NOMO-1 (cell line): Measurements from ENCODE around the gene HDAC7.
"Not testable (repeated sequence)": the region's sequence is repeated elsewhere in the genome, so short reads cannot be mapped to it uniquely, and the experiment has no call there.

Experiments used
- DNase-seq, 2 experiments: peaks; one replicate each; lab custom pipeline; 2025; ENCODE audit not compliant: unreplicated experiment in 2 of 2; lab: John Stamatoyannopoulos, UW

HDAC7 gene

DNA sequence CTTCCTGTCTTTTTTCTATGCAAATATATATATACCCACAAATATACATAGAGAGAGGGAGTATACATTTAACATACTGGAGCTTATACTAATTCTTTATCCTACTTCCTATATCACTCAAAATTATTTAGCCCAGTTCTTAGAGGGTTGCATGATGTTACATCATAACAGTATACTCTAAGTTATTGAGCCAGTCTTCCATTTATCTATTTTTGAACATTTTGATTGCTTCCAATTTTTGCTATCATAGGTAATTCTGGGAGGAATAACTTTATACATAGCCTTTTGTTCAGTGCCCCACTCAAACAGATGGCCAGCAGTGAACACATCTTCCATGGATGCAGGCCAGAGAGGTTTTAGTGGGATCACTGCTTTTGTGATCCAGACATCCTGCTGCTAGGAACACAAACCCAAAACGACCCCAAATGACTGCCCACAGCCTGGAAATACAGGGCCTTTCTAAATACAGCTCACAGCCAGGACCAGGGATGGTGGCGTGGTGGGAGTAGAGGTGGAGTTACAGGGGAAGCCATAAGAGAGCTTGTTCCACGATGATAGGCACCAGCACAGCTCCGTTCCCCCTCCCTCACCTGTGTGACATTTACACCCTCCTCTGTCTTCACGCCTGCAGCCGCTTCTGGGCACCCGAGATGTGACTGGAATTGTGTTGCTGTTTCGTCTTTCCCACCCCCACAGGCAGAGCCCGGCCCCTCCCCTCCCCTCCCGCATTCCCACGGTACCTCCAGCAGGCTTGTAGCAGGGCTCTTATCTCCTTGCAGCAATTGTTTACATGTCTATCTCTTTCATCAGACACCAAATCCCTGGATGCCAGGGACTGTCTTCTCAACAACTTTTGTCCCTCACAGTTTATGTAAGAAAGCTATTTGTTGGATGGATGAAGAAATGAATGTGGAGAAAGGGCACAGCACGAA is 30.7 kb upstream of the HDAC7 start:
- no peak for DNase-seq

- DNase-seq, result no peak
Observed at GRCh38 chr12:47849261-47849660, 29.6 kb upstream of the HDAC7 start.

- no peak for DNase-seq
Observed at GRCh38 chr12:47848853-47849252, 29.1 kb upstream of the HDAC7 start.

GRCh38 chr12:47846294-47846996 is 26.7 kb upstream of the HDAC7 start:
- DNase-seq, result no peak

GRCh38 chr12:47845081-47845480 is 25.4 kb upstream of the HDAC7 start:
- DNase-seq, result no peak

- DNase-seq, result no peak
Observed at GRCh38 chr12:47844264-47845019, 24.7 kb upstream of the HDAC7 start.

- DNase-seq, result no peak
Observed at GRCh38 chr12:47843226-47843980, 23.7 kb upstream of the HDAC7 start.

DNA sequence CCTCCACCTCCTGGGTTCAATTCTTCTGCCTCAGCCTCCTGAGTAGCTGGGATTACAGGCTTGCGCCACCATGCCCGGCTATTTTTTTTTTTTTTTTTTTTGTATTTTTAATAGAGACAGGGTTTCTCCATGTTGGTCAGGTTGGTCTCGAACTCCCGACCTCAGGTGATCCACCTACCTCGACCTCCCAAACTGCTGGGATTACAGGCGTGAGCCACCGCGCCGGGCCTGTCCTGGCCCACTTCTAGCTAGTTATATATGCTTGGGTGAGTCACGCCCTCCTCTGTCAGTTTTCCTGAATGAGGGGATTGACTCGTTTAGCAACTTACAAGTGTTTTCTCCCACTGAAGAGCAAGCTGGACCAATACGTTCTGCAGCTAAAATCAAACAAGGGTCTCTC is 22.8 kb upstream of the HDAC7 start:
- DNase-seq, result not testable (repeated sequence)

DNA sequence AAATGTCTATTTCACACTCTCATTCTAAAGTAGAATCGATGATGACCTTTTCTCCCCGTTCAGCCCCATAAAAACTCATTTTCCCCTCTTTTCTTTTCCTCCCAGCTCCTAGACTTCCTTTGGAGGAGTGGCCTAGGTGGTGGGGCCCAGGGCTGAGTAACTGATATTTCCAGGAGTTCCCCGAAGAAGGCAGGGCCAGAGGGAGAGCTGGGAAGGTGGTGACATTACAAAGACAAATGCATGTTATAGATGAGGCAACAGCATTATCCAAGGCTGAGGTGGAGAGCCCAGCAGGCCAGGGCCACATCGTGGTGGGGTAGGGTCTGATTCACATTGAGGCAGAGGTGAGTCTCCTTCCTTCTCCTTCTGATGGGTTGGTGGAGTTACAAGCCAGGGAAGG is 22.2 kb upstream of the HDAC7 start:
- no peak for DNase-seq

DNA sequence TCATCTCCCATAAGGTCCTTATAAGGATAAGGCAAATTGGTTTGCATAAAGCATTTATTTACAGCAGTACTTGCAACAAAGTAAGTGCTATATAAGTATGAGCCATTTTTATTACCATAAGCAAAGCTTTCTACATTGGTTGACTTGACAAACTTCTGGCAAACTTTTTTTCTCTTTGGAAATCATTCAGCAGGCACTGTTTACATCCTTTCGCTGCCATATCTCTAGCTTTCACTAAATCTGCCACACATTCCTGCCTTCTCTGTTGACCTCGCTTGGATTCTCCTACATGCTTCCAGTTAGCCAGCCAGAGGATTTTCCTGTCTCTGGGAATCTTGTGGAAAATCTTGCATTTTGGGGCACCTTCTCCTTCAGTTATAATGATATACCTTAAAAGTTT is 21.8 kb upstream of the HDAC7 start:
- DNase-seq, result no peak

DNA sequence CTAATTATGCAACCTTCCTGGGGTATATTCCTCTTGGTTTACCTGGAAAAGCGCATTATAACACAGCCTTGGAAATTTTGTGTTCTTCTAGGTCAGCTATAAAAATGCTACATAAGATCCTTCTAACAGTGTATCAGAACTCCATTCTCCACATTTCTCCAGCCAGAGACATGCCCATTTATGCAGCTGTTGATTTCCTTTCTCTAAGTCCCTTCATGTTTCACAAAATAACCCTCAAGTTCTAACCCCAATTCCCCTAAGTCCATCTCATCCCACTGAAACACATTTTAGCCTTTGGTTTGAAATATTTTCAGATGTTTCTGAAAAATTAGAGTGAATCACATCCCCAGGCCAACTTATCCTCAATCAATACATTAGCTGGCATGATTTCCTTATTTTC is 20.9 kb upstream of the HDAC7 start:
- DNase-seq, result no peak

- DNase-seq, result no peak
Observed at GRCh38 chr12:47839214-47839876, 19.6 kb upstream of the HDAC7 start.

DNA sequence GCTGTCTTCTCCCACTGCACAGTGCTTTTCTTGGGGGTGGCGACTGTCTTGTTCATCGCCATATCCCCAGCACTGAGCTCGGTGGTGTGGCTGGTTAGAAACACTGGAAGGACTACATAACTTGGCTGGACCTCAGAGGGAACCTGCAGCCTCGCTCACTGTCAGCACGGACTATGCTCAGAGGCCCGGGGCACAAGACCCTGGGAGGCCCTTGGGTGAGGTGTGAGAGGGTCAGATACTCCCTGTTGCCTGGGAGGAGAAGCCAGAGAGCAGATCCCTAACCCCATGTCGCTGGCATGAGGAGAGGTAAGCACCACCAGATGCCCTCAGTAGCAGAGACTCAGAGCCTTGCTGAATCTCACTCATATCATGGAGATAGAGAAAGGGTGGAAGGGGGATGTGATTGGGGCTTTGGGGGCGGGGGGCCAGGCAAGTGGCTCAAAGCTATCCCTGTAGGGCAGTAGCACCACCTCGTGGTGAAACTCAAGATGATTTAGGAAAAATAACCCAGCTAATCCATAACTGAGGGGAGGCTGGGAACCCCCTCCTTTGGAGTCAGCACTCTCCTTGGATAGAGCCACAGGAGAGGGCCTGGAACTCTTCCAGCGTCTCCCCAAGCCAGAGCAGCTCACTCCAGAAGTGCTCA is 18.7 kb upstream of the HDAC7 start:
- DNase-seq, result peak in 1 of 2 experiments; percentile 21

DNA sequence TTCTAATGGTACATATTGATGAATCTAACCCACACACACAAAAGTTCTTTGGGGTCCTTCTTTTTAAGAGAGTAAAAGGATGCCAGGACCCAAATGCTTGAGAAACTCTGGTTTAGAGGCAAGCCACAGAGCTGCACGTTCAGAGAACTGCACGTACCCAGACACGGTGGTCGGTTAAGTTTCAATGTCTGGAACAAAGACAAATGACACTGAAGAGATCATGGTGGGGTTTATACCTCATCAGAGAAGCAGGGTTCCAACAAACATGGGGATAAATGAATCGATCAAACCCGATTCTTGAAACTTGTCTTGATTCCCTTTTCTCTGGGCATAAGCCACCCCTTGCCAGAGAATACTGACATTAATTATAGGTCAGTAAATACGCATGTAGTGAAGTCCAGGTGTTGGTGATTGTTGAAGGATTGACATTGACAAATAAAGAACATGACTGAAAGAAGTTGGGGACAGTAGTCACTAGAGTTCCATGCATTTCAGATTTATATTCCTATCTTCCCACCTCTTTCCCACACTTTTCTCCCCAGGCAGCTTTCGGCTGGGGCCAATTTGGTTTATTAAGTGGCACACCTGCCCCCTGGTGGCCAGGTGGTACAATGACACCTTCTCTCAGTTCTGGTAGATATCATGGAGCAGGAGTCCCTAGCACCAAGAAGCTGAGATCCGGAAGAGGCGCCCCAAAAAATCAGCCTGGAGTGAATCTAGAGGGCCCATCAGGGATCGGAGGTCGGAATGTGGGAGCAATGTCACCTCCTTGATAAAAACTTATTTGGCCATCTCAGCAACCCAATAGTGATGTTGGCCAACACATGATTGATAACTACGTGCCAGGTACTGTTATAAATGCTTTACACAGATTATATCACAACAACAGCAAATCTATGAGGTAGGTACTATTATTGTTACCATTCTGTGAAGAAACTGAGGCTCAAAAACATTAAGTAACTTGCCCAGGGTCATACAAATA is 17.8 kb upstream of the HDAC7 start:
- peak in 1 of 2 experiments; percentile 22 for DNase-seq

DNA sequence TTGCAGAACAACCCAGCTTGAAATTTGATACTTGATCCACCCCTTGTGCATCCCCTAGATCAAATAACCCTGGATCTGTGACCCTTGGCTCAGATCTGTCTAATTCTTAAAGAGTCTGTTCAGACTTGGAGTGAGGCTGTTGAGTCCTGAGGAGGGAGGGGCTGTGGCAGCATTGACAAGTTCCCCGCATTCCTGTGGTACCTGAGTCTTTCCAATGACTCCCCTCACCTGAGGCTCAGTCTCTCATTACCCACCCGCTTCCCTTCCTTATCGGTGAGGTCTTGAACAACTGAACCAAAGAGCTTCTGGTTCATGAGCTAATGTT is 16.1 kb upstream of the HDAC7 start:
- DNase-seq, result no peak

DNA sequence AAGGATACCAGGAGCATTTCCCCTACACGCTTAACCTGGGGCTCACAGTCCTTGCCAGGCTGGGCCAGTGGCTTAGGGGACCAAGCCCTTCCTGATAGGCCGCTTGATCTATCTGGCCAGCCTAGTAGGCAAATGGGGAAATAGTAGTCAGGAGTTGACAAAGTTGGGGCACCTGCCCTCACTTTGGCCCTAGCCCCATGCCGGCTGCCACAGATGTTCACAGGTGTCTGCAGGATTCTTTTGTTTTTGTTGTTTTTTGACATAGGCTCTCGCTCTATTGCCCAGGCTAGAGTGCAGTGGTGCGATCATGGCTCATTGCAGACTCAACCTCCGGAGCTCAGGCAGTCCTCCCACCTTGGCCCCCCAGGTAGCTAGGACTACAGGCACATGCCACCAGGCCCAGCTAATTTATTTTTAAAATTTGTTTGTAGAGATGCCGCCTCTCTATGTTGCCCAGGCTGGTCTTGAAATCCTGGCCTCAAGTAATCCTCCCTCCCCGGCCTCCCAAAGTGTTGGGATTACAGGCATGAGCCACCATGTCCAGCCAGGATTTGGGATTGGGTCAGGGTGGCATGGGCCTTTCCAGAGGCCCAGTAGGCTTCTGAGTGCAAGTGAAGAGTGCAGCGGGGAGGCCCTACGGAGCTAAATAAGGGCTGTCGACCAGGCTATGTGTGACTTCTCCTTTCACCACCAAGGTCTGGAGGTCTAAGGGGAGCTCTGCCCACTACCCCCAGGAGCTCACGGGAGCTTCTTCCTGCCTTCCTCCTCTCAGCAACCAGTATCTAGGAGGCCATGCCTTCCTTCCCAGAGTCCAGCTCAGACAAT is 15.5 kb upstream of the HDAC7 start:
- peak in 1 of 2 experiments; percentile 21 for DNase-seq

GRCh38 chr12:47834199-47834903 is 14.6 kb upstream of the HDAC7 start:
- DNase-seq, result peak; percentile 16 to 28
